GM12872 (cell line): ENCODE results near the gene LCP2.

Source experiments
- TF ChIP-seq, protein P1 (sequence below): IDR thresholded peaks from 3 replicates; pipeline ENCODE4 v1.5.1; 2011; ENCODE audit warnings: low read depth, mild to moderate bottlenecking, low read length, moderate library complexity; ENCODE audit not compliant: insufficient read depth

The LCP2 gene

DNA sequence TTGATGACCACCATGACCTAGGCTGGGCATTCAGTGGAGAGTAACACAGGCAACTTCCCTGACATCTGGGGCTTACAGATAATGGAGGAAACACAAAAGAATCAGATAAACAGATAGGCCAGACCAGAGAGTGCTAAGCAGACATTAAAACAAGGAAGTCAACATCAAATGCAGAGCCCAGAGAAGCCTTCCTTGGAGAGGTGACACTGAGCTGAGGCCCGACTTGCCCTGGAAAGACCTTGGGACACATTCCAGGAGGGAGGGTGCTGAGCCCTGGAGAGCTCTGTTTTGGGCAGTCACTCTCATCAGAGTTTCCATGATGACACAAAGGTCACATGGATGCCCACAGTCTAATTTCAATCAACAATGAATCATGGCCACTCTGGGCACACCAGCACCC is 96.7 kb downstream of the LCP2 start:
- TF ChIP-seq, protein P1, sequence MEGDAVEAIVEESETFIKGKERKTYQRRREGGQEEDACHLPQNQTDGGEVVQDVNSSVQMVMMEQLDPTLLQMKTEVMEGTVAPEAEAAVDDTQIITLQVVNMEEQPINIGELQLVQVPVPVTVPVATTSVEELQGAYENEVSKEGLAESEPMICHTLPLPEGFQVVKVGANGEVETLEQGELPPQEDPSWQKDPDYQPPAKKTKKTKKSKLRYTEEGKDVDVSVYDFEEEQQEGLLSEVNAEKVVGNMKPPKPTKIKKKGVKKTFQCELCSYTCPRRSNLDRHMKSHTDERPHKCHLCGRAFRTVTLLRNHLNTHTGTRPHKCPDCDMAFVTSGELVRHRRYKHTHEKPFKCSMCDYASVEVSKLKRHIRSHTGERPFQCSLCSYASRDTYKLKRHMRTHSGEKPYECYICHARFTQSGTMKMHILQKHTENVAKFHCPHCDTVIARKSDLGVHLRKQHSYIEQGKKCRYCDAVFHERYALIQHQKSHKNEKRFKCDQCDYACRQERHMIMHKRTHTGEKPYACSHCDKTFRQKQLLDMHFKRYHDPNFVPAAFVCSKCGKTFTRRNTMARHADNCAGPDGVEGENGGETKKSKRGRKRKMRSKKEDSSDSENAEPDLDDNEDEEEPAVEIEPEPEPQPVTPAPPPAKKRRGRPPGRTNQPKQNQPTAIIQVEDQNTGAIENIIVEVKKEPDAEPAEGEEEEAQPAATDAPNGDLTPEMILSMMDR, result no peak
